Lower leg skin (tissue), 3 donors: ENCODE measurements around the gene KCNQ2.

ENCODE experiments used
- CTCF ChIP-seq, 3 donors: fragments of 450-650 bp; IDR thresholded peaks; one replicate each; pipeline ENCODE4 v1.5.1; 2016; ENCODE audit warnings: antibody characterized with exemption in 3 of 3, mild to moderate bottlenecking in 3 of 3, moderate library complexity in 2 of 3
- POLR2A ChIP-seq, 2 donors: fragments of 450-650 bp; IDR thresholded peaks; one replicate each; pipeline ENCODE4 v1.6.1; 2016 to 2017; ENCODE audit warnings: antibody characterized with exemption in 2 of 2, mild to moderate bottlenecking in 1 of 2, moderate library complexity in 1 of 2

GRCh38 chr20:63452821-63453523, 19.5 kb downstream of the KCNQ2 start:
- TF ChIP-seq CTCF (IDR thresholded peaks at IDR 0.05) (no peak), POLR2A (IDR thresholded peaks at IDR 0.05) (no peak)
